Progenitor cell of endocrine pancreas (in vitro differentiated cells): ENCODE measurements around the gene MBP. TPM values are rescaled to one million over a fixed set of nuclear protein-coding genes. Genes with fewer than 3 reads are reported as not detected.

Source experiments
- DNase-seq: peaks from one replicate; pipeline ENCODE4 v3.0.0; 2021; ENCODE audit warnings: low spot score; ENCODE audit not compliant: unreplicated experiment
- H3K27ac Mint-ChIP-seq: 2 replicates; pipeline ENCODE4 v1.8.0; 2021; ENCODE audit warnings: mild to moderate bottlenecking, moderate library complexity, mixed read lengths
- H3K27me3 Mint-ChIP-seq: 2 replicates; pipeline ENCODE4 v1.8.0; 2021; ENCODE audit warnings: mixed read lengths
- H3K36me3 Mint-ChIP-seq: 2 replicates; pipeline ENCODE4 v1.8.0; 2022; ENCODE audit warnings: mixed read lengths; ENCODE audit not compliant: insufficient read depth
- H3K4me1 Mint-ChIP-seq: 2 replicates; pipeline ENCODE4 v1.8.0; 2021; ENCODE audit warnings: low read depth, mixed read lengths
- H3K4me3 Mint-ChIP-seq: 2 replicates; pipeline ENCODE4 v1.8.0; 2021; ENCODE audit warnings: low read depth, mild to moderate bottlenecking, moderate library complexity, mixed read lengths
- H3K9me3 Mint-ChIP-seq: 2 replicates; pipeline ENCODE4 v1.8.0; 2021; ENCODE audit warnings: low read depth, mixed read lengths
- total RNA-seq: library from RNA; stranded (reverse); gene quantifications from 2 replicates; pipeline ENCODE4 v1.2.1, GENCODE V29; 2021
- TF ChIP-seq, protein P1 (sequence below): fragments of 200-600 bp; sonication (generic); IDR thresholded peaks from one replicate; pipeline ENCODE4 v1.5.0; 2021; ENCODE audit warnings: antibody characterized with exemption, mild to moderate bottlenecking; ENCODE audit not compliant: unreplicated experiment

MBP gene
- total RNA-seq, 1 donor from 2014 or later = 38.4 TPM

DNA sequence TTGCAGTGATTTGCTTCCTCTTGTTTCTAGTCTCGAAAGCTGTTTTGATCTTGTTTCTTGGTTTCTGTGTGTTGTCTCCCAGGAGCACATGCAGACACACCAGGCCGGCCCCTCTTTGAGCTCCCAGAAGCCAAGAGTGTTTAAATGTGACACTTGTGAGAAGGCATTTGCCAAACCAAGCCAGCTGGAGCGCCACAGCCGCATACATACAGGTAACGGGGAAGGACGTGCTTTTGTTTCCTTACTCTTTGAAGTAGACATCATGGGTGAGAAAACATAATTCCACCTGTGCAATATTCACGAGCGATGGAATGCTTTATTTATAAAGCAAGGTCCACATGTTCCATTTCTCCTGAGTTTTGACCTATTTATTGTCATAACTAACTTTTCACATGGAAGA is 173.0 kb downstream of the MBP start:
- H3K27ac Mint-ChIP-seq = no peak overlapping the region
- TF ChIP-seq, protein P1, sequence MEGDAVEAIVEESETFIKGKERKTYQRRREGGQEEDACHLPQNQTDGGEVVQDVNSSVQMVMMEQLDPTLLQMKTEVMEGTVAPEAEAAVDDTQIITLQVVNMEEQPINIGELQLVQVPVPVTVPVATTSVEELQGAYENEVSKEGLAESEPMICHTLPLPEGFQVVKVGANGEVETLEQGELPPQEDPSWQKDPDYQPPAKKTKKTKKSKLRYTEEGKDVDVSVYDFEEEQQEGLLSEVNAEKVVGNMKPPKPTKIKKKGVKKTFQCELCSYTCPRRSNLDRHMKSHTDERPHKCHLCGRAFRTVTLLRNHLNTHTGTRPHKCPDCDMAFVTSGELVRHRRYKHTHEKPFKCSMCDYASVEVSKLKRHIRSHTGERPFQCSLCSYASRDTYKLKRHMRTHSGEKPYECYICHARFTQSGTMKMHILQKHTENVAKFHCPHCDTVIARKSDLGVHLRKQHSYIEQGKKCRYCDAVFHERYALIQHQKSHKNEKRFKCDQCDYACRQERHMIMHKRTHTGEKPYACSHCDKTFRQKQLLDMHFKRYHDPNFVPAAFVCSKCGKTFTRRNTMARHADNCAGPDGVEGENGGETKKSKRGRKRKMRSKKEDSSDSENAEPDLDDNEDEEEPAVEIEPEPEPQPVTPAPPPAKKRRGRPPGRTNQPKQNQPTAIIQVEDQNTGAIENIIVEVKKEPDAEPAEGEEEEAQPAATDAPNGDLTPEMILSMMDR = no peak
- no peaks in the 10 kb centered on the region for H3K4me1 Mint-ChIP-seq
- peaks cover 44% of the 10 kb centered on the region for H3K36me3 Mint-ChIP-seq
- H3K9me3 Mint-ChIP-seq = peaks cover 24% of the 10 kb centered on the region
- DNase-seq = no peak
- H3K4me3 Mint-ChIP-seq = no peak overlapping the region
- no peaks in the 10 kb centered on the region for H3K27me3 Mint-ChIP-seq

DNA sequence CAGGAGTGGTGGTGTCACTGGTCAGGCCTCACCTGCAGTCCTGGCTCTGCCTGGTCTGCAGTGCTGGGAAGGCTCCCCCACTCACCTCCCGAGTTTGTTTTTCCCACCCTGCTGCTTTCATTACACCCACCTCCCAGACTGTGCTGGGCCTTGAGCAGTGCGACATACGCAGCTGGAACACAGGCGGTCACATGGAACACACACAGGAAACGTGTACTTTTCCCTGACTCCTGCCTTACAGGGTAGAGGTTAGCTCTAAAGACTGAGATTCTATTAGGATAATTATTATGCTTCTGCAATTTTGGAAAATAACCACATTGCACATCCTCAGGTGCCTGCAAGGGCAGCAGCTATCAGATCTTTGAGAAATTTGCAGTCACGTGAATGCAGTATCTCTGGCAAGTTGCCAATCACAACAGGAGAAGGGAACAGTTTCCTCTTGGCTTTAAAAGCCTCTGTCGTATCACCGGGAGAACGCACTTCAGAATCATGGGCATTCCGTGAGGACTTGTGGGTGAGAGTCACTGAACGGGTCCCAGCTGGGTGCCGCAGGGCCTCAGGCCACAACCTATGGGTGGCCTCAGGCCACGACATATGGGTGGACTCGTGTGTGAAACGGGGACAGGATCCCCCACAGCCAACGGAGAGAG is 173.8 kb downstream of the MBP start:
- no peaks in the 10 kb centered on the region for H3K4me1 Mint-ChIP-seq
- H3K36me3 Mint-ChIP-seq = peaks cover 39% of the 10 kb centered on the region
- peaks cover 20% of the 10 kb centered on the region for H3K9me3 Mint-ChIP-seq
- H3K4me3 Mint-ChIP-seq = no peak overlapping the region
- TF ChIP-seq, protein P1 = no peak
- H3K27ac Mint-ChIP-seq = no peak overlapping the region
- DNase-seq = no peak
- H3K27me3 Mint-ChIP-seq = no peaks in the 10 kb centered on the region

DNA sequence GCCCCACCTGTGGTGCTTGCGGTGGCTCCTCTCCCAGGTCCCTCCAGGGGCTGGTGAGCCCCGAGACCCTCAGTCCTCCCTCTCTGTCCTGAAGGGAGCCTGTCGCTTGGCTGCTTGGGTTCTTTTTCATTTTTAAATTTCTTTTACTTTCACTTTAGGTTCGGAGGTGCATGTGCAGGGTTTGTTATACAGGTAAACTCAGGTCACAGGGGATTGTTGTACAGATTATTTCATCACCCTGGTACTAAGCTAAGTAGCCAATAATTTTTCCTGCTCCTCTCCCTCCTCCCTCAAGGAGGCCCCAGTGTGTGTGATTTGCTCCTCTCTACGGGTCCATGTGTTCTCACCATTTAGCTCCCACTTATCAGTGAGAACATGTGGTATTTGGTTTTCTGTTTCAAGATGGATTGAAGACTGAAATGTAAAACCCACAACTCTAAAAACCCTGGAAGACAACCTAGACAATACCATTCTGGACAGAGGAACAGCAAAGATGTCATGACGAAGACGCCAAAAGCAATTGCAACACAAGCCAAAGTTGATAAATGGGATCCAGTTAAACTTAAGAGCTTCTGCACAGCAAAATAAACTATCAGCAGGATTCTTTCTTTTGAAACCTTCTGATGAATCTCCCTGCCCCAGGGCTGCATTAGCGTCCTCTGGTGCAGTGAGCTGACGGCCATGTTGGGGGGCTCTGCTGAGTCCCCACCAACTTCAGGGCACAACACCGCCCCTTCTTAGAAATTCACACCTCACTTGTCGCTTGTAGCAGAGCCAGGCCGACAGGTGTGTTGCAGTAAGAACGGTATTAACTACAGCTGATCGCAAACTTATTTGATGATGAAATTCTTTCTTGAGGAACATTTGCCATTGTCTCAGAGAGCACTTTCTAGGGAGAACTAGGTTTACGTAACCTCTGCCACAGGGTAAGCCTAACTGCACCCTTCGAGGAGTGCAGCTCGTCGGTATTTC is 174.9 kb downstream of the MBP start:
- TF ChIP-seq, protein P1 = no peak
- no peaks in the 10 kb centered on the region for H3K27me3 Mint-ChIP-seq
- H3K27ac Mint-ChIP-seq = no peak overlapping the region
- no peaks in the 10 kb centered on the region for H3K4me1 Mint-ChIP-seq
- peaks cover 29% of the 10 kb centered on the region for H3K36me3 Mint-ChIP-seq
- DNase-seq = no peak
- H3K4me3 Mint-ChIP-seq = no peak overlapping the region
- H3K9me3 Mint-ChIP-seq = peaks cover 15% of the 10 kb centered on the region

DNA sequence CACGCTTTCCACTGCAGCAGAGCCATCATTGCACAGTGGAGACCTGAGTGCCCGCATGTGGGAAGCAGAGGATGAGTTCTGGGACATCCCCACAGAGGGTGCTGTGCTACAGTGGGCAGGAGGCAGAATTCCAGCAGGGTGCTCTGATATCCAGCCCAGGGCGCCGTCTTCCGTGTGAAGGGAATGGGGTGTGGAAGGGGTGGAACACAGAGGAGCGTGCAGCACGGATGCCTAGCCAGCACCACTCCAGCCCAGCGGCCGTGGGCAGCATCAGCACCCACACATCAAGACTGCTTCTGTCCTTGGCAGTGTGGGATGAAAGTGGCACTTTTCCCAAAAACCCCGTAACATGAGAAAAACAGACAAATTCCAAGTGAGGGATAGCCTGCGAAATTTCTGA is 175.9 kb downstream of the MBP start:
- no peak overlapping the region for H3K4me3 Mint-ChIP-seq
- peaks cover 6% of the 10 kb centered on the region for H3K9me3 Mint-ChIP-seq
- no peak overlapping the region for H3K27ac Mint-ChIP-seq
- peaks cover 20% of the 10 kb centered on the region for H3K36me3 Mint-ChIP-seq
- H3K27me3 Mint-ChIP-seq = no peaks in the 10 kb centered on the region
- TF ChIP-seq, protein P1 = no peak
- no peaks in the 10 kb centered on the region for H3K4me1 Mint-ChIP-seq
- DNase-seq = no peak

DNA sequence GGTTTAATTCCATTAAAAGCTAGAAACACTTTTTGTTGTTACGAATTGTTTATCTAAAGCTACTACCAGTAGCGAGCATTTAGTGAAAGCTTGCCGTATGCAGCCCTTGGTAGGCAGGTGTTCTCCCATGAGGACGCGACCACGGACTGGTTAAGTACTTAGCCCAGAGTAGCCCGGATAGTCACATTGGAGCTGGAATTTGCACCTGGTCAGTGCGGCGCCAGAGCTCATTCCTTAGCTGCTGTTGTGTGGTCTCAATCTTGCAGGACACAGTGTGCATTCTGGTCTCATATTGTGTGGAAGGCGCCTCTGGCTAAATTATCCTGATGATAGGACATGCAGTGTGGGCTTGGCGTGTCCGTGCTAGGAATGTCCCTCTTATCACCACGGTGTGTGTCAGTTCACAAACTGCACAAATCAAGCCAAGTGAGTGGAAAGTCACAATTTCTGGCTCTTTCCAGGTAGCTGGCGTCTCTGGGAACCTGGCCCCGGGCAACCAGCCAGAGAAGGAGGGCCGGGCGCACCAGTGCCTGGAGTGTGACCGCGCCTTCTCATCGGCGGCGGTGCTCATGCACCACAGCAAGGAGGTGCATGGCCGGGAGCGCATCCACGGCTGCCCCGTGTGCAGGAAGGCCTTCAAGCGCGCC is 176.9 kb downstream of the MBP start:
- peaks cover 14% of the 10 kb centered on the region for H3K36me3 Mint-ChIP-seq
- no peaks in the 10 kb centered on the region for H3K27me3 Mint-ChIP-seq
- no peaks in the 10 kb centered on the region for H3K9me3 Mint-ChIP-seq
- no peaks in the 10 kb centered on the region for H3K4me1 Mint-ChIP-seq
- H3K4me3 Mint-ChIP-seq = no peak overlapping the region
- no peak overlapping the region for H3K27ac Mint-ChIP-seq
- TF ChIP-seq, protein P1 = no peak
- no peak for DNase-seq
